HG02642 (cell line): ENCODE measurements around the gene MED15.
"Not testable (repeated sequence)": the region's sequence is repeated elsewhere in the genome, so short reads cannot be mapped to it uniquely, and the experiment has no call there.

Source experiments
- ATAC-seq: cut with Tn5 transposase; IDR thresholded peaks from one replicate; pipeline ENCODE4 v1.9.1; 2021; ENCODE audit warnings: mild to moderate bottlenecking; ENCODE audit not compliant: unreplicated experiment, poor library complexity

Gene MED15

DNA sequence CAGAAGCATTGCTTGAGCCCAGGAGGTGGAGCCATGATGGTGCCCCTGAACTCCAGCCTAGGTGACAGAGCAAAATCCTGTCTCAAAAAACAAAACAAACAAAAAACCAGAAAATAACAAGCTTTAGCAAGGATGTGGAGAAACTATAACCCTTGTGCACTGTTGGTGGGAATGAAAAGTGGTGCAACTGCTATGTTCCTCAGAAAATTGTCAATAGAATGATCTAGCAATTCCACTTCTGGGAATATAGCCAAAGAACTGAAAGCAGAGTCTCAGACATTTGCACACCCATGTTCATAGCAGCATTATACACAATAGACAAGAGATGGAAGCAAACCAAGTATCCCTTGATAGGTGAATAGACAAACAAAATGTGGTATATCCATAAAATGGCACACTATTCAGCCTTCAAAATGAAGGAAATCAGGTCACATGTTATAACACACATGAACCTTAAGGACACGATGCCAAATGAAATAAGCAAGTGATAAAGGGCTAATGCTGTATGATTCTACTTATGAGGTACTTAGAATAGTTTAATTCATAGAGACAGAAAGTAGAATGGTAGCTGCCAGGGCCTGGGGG lies 27.7 kb upstream of the MED15 start:
- ATAC-seq: no peak

DNA sequence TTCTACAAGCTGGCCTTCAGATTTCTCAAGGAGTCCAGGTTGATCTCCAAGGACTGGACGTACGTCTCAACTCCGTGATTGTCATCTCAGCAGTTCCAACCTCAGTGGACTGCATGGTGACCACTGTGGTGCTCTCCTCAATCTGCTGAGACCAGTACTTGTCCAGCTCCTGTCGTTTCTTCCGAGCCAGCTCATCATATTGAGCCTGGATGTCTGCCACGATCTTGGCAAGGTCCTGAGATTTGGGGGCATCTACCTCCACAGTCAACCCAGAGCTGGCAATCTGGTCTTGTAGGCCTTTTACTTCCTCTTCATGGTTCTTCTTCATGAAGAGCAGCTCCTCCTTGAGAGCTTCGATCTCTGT lies 24.3 kb upstream of the MED15 start:
- ATAC-seq: not testable (repeated sequence)

GRCh38 chr22:20483771-20484170 lies 23.6 kb upstream of the MED15 start:
- ATAC-seq: no peak

DNA sequence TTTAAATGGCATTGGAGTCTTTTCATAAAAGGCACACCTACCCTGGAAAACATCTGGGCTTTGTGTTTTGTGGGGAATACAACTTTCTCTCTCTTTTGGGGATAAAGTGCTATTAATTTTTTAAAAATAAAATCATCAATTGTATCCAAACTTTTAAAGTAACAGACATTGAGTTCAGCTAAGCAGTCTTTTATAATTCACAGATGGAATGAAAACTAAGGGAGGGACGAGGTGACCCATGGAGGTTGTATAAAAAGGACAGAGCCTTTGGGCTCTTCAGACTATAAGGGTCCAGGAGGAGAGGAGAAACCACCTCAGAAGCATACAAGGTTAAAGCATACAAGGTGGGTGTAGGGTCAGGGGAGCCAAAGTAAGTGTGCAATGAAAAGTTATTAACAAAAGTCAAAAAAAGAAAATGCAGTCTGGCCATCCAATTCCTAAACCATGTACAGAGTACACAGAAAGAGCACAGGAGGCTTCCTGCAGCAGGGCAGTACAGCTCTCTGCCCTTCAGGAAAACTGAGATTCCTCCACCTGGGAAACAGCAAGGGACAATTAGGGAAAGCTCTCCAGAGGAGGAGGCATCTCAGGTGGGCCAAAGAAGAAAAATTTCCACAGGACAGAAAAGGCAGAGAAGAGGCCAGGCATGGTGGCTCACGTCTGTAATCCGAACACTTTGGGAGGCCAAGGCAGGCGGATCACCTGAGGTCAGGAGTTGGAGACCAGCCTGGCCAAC lies 22.3 kb upstream of the MED15 start:
- ATAC-seq: no peak

DNA sequence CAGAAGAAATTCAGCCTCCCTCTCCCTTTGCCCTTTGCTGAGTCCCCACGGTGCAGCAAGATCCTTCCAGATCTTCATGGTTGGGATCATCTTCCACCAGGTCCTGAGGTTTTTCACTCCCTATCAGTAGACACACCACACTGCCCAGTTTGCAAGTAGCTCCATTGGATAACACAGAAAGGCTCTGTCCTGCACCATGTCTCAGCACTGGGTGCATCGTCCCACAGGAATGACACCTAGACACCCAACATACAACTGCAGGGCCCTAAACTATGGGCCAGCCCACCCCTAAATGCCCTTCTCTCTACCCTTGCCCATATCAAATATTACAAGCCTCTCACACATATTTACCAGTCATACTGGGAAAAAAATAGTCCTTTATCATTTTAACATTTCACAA lies 21.2 kb upstream of the MED15 start:
- ATAC-seq: no peak

DNA sequence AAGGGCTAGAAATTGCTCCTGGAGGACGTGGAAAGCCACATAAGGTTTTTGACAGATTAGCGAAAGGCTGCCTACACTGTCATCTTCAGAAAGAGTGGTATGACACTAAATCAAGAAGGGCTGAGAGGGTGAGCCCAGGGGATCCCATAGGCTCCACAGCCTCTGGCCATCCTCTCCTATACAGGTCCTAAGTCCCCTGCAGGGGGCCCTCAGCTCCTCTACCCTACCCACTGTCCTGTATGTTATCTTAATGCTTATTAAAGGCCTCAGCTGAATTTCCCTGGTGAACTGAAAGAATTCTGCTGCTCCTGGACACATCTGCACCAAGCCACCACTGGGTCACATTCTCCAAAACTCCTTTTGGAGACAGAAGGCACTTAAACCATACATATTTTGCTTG lies 19.7 kb upstream of the MED15 start:
- ATAC-seq: no peak

DNA sequence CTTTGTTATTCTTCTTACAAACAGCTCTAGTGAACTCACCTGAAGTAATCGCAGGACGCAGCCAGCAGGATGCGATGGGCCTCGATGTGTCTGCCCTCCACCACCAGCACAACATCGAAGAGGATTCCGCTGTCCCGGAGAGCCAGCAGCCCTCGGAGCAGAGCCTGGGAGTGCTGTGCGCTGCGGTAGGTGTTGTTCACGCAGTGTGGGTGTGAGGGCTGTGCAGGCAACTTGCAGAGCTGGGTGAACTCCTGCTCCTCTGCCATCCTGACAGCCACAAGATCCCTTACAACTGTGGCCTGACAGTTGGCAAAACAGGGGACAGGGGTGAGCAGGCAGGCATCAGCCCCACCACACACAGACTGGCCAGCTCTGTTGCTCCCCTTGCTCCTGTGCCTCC lies 18.5 kb upstream of the MED15 start:
- no peak for ATAC-seq

GRCh38 chr22:20490183-20490940 lies 17.0 kb upstream of the MED15 start:
- ATAC-seq: no peak

DNA sequence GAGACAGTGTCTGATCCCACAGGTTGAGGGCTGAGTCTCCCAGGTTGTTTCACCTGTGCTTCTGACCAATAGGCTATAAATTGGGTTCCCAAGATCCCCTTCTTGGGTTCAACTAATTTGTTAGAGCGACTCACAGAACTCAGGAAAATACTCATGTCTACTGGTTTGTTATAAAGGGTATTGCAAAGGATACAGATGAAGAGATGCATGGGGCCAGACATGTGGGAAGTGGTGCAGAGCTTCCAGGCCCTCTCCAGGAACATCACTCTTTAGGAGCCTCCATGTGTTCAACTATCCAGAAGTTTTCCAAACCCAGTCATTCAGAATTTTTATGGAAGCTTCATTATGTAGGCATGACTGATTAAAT lies 16.5 kb upstream of the MED15 start:
- no peak for ATAC-seq

- ATAC-seq: no peak
Measured at GRCh38 chr22:20491346-20491745, 16.1 kb upstream of the MED15 start.

- peak; percentile 44 for ATAC-seq
Measured at GRCh38 chr22:20494978-20495860, 12.2 kb upstream of the MED15 start, which contains the start of gene KLHL22. Gene KLHL22 (minus strand): TSS chr22:20495795. CDS start chr22:20489211, 6,584 bp downstream.

- ATAC-seq: peak; percentile 84
Measured at GRCh38 chr22:20495861-20496681, 11.3 kb upstream of the MED15 start.

- ATAC-seq: no peak
Measured at GRCh38 chr22:20497426-20497825, 10.0 kb upstream of the MED15 start.

- ATAC-seq: no peak
Measured at GRCh38 chr22:20498913-20499312, 8.5 kb upstream of the MED15 start.

- ATAC-seq: no peak
Measured at GRCh38 chr22:20499769-20500168, 7.6 kb upstream of the MED15 start.

DNA sequence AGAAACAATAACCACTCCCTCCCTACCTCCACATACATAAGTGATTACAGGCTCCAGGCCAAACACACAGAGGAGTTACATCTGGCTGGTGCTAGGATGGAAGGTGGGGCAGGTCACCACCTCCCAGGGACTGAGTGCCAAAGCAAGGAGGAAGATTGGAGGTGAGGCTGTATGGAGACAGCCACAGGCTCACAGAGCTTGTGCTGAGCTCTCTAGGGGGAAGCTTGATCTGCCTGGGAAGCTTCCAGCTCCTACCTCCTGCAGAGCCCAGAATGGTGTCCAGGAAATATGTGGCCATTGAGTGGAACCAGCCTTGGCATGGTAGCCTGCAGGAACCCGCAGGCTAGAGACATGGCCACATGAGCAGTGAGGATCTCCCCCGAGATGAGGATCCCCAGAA lies 3.6 kb upstream of the MED15 start:
- ATAC-seq: no peak

DNA sequence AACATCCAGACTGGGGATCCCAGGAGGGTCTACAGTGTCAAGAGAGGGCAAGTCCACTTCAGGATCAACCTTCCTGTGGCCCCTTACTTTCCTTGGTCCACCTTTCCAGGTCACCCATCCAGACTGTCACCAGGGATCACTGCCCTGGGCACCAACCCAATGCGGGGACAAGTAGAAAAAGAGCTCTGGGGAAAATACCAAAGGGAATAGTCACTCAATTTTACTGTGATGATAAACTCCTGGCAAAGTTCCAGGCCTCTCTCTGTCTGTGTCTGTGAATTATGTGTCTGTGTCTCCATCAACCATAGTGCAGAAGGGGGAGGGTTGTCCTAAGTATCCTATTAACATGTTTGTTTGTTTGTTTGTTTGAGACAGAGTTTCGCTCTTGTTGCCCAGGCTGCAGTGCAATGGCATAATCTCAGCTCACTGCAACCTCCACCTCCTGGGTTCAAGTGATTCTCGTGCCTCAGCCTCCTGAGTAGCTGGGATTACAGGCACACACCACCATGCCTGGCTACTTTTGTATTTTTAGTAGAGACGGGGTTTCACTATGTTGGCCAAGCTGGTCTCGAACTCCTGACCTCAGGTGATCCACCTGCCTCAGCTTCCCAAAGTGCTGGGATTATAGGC lies 3.0 kb upstream of the MED15 start:
- ATAC-seq: not testable (repeated sequence)

GRCh38 chr22:20506543-20507252 lies 712 bp upstream of the MED15 start:
- no peak for ATAC-seq
